Peyer's patch (tissue), 4 donors: Measurements from ENCODE around the gene SPART. TPM values are rescaled to one million over a fixed set of nuclear protein-coding genes. Genes with fewer than 3 reads are reported as not detected.

Experiments used
- DNase-seq, 3 donors: peaks; one replicate each; pipeline ENCODE4 v3.0.0-alpha.2; 2017 to 2019
- H3K27ac ChIP-seq, 4 donors: fragments of 200-600 bp; sonication (generic); one replicate each; pipeline ENCODE4 v1.5.1; 2016 to 2019
- H3K27me3 ChIP-seq, 2 donors: fragments of 200-600 bp; sonication (generic); one replicate each; pipeline ENCODE4 v1.5.1; 2019
- H3K36me3 ChIP-seq, 3 donors: fragments of 200-600 bp; sonication (generic); one replicate each; pipeline ENCODE4 v1.5.1; 2016 to 2019
- H3K4me1 ChIP-seq, 4 donors: fragments of 200-600 bp; sonication (generic); one replicate each; pipeline ENCODE4 v1.5.1; 2016 to 2019
- H3K4me3 ChIP-seq, 4 donors: fragments of 200-600 bp; sonication (generic); 1 replicate in 3 of 4; 2 replicates in 1 of 4; pipeline ENCODE4 v1.5.1; 2016 to 2019; ENCODE audit warnings: mild to moderate bottlenecking in 1 of 4
- H3K9me3 ChIP-seq, 4 donors: fragments of 200-600 bp; sonication (generic); one replicate each; pipeline ENCODE4 v1.5.1; 2016 to 2019; ENCODE audit warnings: mild to moderate bottlenecking in 1 of 4
- POLR2A ChIP-seq, 2 donors: fragments of 450-650 bp; IDR thresholded peaks; one replicate each; pipeline ENCODE4 v1.5.1; 2017; ENCODE audit warnings: antibody characterized with exemption in 2 of 2, mild to moderate bottlenecking in 2 of 2, moderate library complexity in 2 of 2
- total RNA-seq, 4 donors: library from RNA; depleted of rRNA; stranded (reverse); fragments of >200 nt; gene quantifications; one replicate each; pipeline ENCODE4 v1.1.0, GENCODE V29; 2016
- TF ChIP-seq, protein P1 (sequence below), 6 experiments: fragments of 450-650 bp in 4 of 6; fragments of 200-600 bp in 2 of 6; sonication (generic) in 1 of 6; IDR thresholded peaks; one replicate each; pipeline ENCODE4 v1.5.1; 2017 to 2019; ENCODE audit warnings: antibody characterized with exemption in 6 of 6, mild to moderate bottlenecking in 3 of 6, moderate library complexity in 1 of 6

Gene SPART, protein sequence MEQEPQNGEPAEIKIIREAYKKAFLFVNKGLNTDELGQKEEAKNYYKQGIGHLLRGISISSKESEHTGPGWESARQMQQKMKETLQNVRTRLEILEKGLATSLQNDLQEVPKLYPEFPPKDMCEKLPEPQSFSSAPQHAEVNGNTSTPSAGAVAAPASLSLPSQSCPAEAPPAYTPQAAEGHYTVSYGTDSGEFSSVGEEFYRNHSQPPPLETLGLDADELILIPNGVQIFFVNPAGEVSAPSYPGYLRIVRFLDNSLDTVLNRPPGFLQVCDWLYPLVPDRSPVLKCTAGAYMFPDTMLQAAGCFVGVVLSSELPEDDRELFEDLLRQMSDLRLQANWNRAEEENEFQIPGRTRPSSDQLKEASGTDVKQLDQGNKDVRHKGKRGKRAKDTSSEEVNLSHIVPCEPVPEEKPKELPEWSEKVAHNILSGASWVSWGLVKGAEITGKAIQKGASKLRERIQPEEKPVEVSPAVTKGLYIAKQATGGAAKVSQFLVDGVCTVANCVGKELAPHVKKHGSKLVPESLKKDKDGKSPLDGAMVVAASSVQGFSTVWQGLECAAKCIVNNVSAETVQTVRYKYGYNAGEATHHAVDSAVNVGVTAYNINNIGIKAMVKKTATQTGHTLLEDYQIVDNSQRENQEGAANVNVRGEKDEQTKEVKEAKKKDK
- total RNA-seq: 10 to 100 TPM in 3 of 4 donors, 1 to 10 TPM in 1; 6.8 to 34.7 (median 14.5) TPM

DNA sequence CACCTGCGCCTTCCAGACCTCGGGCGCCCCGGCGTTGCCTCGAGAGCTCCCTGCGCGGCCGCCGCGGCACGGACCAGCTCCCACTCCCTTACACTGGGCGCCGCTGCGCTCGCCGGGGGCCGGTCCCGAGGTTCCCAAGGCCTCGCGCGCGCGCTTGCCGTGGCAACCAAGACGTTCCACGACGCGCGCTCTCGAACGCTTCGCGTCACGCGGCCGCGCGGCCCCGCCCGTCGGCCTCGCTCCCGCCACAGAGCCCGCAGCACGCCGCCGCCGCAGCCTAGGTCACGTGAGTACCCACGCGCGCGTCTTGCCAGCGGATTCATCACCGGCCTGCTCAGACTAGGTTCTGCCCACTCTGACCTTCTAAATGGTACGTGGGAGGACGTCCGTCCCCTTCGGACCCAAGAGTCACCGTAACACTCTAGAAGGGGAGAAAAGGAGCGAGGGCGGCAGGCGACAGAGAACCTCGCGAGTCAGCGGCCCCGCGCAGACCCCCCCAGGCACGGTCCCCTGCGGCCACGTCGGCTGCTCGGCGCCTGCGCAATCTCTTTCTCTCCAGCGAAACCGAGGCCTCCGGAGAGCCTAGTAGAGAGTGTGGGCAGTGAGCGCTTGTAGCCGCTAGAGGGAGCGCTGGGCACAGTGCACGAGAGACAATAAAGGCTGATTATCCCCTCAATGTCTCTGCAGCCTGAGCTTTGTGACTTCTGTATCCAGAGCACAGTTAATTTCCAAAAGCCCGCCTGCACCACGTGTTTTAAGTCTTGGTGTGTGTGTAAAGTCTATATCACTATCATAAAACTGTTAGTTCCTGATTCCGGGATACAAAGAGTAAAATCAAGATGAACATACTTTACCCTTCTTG is at the start of gene SPART:
TSS of gene SPART (minus strand) at position 173 of the 862 bp plus-strand sequence. CDS start 10,564 bp downstream, outside the sequence.
- H3K4me1 ChIP-seq: peaks cover 0 to 5% (median 2%) of the 10 kb centered on the region in 4 donors
- H3K27me3 ChIP-seq: no peaks in the 10 kb centered on the region
- DNase-seq: peak; percentile 81 to 95 (median 82)
- no peaks in the 10 kb centered on the region for H3K9me3 ChIP-seq
- TF ChIP-seq, protein P1, sequence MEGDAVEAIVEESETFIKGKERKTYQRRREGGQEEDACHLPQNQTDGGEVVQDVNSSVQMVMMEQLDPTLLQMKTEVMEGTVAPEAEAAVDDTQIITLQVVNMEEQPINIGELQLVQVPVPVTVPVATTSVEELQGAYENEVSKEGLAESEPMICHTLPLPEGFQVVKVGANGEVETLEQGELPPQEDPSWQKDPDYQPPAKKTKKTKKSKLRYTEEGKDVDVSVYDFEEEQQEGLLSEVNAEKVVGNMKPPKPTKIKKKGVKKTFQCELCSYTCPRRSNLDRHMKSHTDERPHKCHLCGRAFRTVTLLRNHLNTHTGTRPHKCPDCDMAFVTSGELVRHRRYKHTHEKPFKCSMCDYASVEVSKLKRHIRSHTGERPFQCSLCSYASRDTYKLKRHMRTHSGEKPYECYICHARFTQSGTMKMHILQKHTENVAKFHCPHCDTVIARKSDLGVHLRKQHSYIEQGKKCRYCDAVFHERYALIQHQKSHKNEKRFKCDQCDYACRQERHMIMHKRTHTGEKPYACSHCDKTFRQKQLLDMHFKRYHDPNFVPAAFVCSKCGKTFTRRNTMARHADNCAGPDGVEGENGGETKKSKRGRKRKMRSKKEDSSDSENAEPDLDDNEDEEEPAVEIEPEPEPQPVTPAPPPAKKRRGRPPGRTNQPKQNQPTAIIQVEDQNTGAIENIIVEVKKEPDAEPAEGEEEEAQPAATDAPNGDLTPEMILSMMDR (IDR thresholded peaks at IDR 0.05): peak; percentile 68 to 87 (median 82)
- no peak for TF ChIP-seq POLR2A (IDR thresholded peaks at IDR 0.05)
- peak within 1 kb of the TSS; percentile 47 to 85 (median 64) for H3K4me3 ChIP-seq
- no peaks in the 10 kb centered on the region for H3K36me3 ChIP-seq
- H3K27ac ChIP-seq: peak within 1 kb of the TSS; percentile 81 to 99 (median 92)

DNA sequence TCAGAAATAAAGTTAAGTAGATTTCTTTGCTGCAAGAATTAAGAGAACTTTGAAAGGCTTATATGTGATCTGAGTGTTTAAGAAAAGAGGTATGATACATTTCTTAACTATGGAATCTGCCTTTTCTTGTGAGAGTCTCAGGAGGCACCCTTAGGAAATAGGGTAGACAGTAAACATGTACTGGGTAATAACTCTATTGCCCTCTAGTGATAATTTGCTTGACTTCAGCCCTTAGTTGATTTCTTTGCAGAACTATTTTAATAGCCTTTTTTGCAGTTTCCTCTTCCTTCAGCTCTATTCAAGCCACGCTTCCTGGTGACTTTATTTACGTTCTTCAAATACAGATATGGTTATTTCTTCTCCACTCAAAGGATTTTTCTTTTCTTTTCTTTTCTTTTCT is 49.1 kb upstream of the SPART start:
- Histone ChIP-seq H3K36me3 (no peaks in the 10 kb centered on the region), H3K4me1 (no peaks in the 10 kb centered on the region), H3K27ac (no peak overlapping the region), H3K27me3 (no peaks in the 10 kb centered on the region), H3K9me3 (no peaks in the 10 kb centered on the region), H3K4me3 (no peak overlapping the region)
- no peak for DNase-seq
- TF ChIP-seq, protein P1 (IDR thresholded peaks at IDR 0.05): peak in 1 of 6 experiments; percentile 18
- TF ChIP-seq POLR2A (IDR thresholded peaks at IDR 0.05): no peak

DNA sequence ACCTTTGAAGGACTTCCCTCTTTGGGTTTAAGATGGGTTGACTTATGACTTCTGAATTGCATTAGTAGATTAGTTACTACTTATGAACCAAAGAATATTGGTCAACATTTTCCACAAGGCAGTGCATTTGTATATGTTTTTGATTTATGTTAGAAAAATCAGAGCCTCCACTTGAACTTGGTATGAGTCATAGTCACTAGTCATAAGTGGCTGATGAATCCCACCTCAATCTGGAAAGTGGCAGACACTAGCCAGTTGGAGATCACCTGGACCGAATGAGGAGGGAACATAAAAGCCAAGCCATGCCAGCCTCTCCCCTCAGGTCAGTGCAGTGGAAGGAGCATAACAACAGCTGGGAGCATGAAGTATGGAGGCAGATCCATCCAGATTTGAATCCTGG is 39.3 kb upstream of the SPART start:
- no peak for TF ChIP-seq POLR2A (IDR thresholded peaks at IDR 0.05)
- TF ChIP-seq, protein P1 (IDR thresholded peaks at IDR 0.05): no peak
- Histone ChIP-seq H3K9me3 (no peaks in the 10 kb centered on the region), H3K36me3 (no peaks in the 10 kb centered on the region), H3K27ac (no peak overlapping the region), H3K4me1 (no peaks in the 10 kb centered on the region), H3K4me3 (no peak overlapping the region), H3K27me3 (no peaks in the 10 kb centered on the region)
- DNase-seq: no peak

DNA sequence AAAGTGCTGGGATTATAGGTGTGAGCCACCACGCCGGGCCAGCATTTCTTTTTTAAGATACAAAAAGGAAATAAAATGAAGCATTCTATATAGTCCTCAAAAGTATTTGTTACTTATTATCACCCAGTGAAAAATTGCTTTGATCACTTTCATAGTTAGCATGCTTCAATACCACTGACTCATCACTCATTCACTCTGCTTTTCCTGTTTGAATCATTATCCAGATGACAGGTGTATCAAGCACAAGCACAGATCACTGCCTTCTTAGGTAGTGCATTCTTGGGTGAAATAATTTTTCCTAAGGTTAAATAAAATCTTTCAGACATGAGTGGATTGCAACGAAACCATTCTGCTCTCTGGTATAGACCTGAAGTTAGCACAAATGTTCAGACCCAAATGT is 35.8 kb upstream of the SPART start:
- Histone ChIP-seq H3K4me1 (no peaks in the 10 kb centered on the region), H3K27ac (no peak overlapping the region), H3K9me3 (no peaks in the 10 kb centered on the region), H3K36me3 (no peaks in the 10 kb centered on the region), H3K27me3 (no peaks in the 10 kb centered on the region), H3K4me3 (no peak overlapping the region)
- DNase-seq: no peak
- no peak for TF ChIP-seq POLR2A (IDR thresholded peaks at IDR 0.05)
- TF ChIP-seq, protein P1 (IDR thresholded peaks at IDR 0.05): no peak

DNA sequence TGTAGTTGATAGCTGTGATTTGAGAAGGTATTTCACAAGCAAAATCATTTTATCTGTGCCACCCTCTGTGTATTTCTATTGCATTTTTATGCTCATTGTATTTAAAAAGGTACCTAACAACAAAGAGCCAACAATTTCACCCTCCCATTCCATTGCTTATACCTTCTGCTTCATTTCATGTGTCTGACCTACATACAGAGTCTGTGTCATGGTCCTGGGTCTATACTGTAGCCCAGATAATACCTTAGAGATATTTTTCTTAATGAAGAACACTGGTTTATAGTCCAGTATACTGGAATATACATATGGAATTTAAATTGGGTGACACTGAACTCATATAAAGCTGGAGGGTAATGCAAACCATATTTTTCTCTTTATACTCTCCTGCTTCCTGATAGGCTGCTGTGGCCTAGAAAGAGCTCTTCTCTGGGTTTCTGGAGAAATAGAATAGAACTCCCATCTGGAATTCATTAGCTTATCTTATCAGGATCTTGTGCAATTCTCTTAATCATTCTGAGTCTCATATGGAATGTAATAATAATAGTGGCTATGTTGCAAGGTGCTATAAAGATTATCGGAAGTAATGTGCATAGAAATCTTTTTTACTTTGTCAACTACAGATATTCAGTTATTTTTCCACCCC is 31.8 kb upstream of the SPART start:
- TF ChIP-seq, protein P1 (IDR thresholded peaks at IDR 0.05): no peak
- TF ChIP-seq POLR2A (IDR thresholded peaks at IDR 0.05): no peak
- no peaks in the 10 kb centered on the region for H3K27me3 ChIP-seq
- H3K36me3 ChIP-seq: no peaks in the 10 kb centered on the region

More for the DNA sequence above, 31.8 kb upstream of the SPART start:
- H3K9me3 ChIP-seq: no peaks in the 10 kb centered on the region
- no peak overlapping the region for H3K27ac ChIP-seq
- DNase-seq: no peak
- H3K4me1 ChIP-seq: no peaks in the 10 kb centered on the region
- no peak overlapping the region for H3K4me3 ChIP-seq
